Activated naive CD8-positive, alpha-beta T cell treated with anti-CD3 and anti-CD28 coated beads, Interleukin-2, amount 50 U/mL, for 24 hours (primary cell): ENCODE data around the gene CLCN3.
"Not testable (repeated sequence)": the region's sequence is repeated elsewhere in the genome, so short reads cannot be mapped to it uniquely, and the experiment has no call there.

Experiments used
- ATAC-seq: fragments of 150-1000 bp; cut with Tn5 transposase; one replicate; pipeline ENCODE4 v1.10.0; 2021
- DNase-seq: peaks from one replicate; pipeline ENCODE4 v3.0.0; 2021
- H3K27ac Mint-ChIP-seq: one replicate; pipeline ENCODE4 v1.8.0; 2021; ENCODE audit warnings: mild to moderate bottlenecking, mixed read lengths
- H3K27me3 Mint-ChIP-seq: one replicate; pipeline ENCODE4 v1.8.0; 2021; ENCODE audit warnings: mixed read lengths
- H3K36me3 Mint-ChIP-seq: one replicate; pipeline ENCODE4 v1.8.0; 2021; ENCODE audit warnings: low read depth, mixed read lengths
- H3K4me1 Mint-ChIP-seq: one replicate; pipeline ENCODE4 v1.8.0; 2021; ENCODE audit warnings: mixed read lengths
- H3K4me3 Mint-ChIP-seq: one replicate; pipeline ENCODE4 v1.8.0; 2021; ENCODE audit warnings: mild to moderate bottlenecking, moderate library complexity, mixed read lengths
- H3K9me3 Mint-ChIP-seq: one replicate; pipeline ENCODE4 v1.8.0; 2021; ENCODE audit warnings: mixed read lengths

CLCN3 gene

GRCh38 chr4:169619958-169620879 lies at the start of gene CLCN3:
CLCN3 (plus strand) TSS chr4:169620578; CDS start chr4:169635929, 15,351 bp downstream.
- no peaks in the 10 kb centered on the region for H3K27me3 Mint-ChIP-seq
- H3K27ac Mint-ChIP-seq, result peak within 1 kb of the TSS; percentile 100
- H3K4me3 Mint-ChIP-seq, result peak within 1 kb of the TSS; percentile 100
- H3K4me1 Mint-ChIP-seq, result peaks cover 68% of the 10 kb centered on the region
- DNase-seq, result peak; percentile 96
- ATAC-seq, result peak; percentile 87
- H3K9me3 Mint-ChIP-seq, result no peaks in the 10 kb centered on the region
- no peaks in the 10 kb centered on the region for H3K36me3 Mint-ChIP-seq

- not testable (repeated sequence) for H3K27ac Mint-ChIP-seq, H3K9me3 Mint-ChIP-seq, H3K27me3 Mint-ChIP-seq, ATAC-seq, DNase-seq, H3K4me3 Mint-ChIP-seq
- Mint-ChIP-seq H3K4me1 (peaks cover 11% of the 10 kb centered on the region), H3K36me3 (peaks cover 12% of the 10 kb centered on the region)
These were observed 49.4 kb upstream of the CLCN3 start for GRCh38 chr4:169571012-169571411.

- H3K4me3 Mint-ChIP-seq, result no peak overlapping the region
- peaks cover 10% of the 10 kb centered on the region for H3K4me1 Mint-ChIP-seq
- no peaks in the 10 kb centered on the region for H3K27me3 Mint-ChIP-seq
- DNase-seq (no peak), ATAC-seq (no peak)
- H3K36me3 Mint-ChIP-seq, result peaks cover 14% of the 10 kb centered on the region
- no peaks in the 10 kb centered on the region for H3K9me3 Mint-ChIP-seq
- no peak overlapping the region for H3K27ac Mint-ChIP-seq
These were observed 48.9 kb upstream of the CLCN3 start for GRCh38 chr4:169571435-169571834.

GRCh38 chr4:169573889-169574288 lies 46.5 kb upstream of the CLCN3 start:
- Mint-ChIP-seq H3K27ac (no peak overlapping the region), H3K27me3 (no peaks in the 10 kb centered on the region), H3K36me3 (peaks cover 14% of the 10 kb centered on the region), H3K4me1 (peaks cover 8% of the 10 kb centered on the region), H3K4me3 (no peak overlapping the region), H3K9me3 (no peaks in the 10 kb centered on the region)
- DNase-seq (no peak), ATAC-seq (no peak)

- H3K9me3 Mint-ChIP-seq, result no peaks in the 10 kb centered on the region
- no peaks in the 10 kb centered on the region for H3K27me3 Mint-ChIP-seq
- ATAC-seq (no peak), DNase-seq (no peak)
- H3K27ac Mint-ChIP-seq, result no peak overlapping the region
- peaks cover 11% of the 10 kb centered on the region for H3K36me3 Mint-ChIP-seq
- H3K4me3 Mint-ChIP-seq, result no peak overlapping the region
- H3K4me1 Mint-ChIP-seq, result no peaks in the 10 kb centered on the region
These were observed 38.2 kb upstream of the CLCN3 start for GRCh38 chr4:169582203-169582602.

- no peak overlapping the region for H3K4me3 Mint-ChIP-seq
- no peaks in the 10 kb centered on the region for H3K4me1 Mint-ChIP-seq
- H3K36me3 Mint-ChIP-seq, result peaks cover 11% of the 10 kb centered on the region
- H3K27ac Mint-ChIP-seq, result no peak overlapping the region
- DNase-seq (no peak), ATAC-seq (no peak)
- no peaks in the 10 kb centered on the region for H3K27me3 Mint-ChIP-seq
- no peaks in the 10 kb centered on the region for H3K9me3 Mint-ChIP-seq
These were observed 37.7 kb upstream of the CLCN3 start for GRCh38 chr4:169582706-169583105.

GRCh38 chr4:169583563-169583962 lies 36.8 kb upstream of the CLCN3 start:
- no peak for ATAC-seq
- peaks cover 11% of the 10 kb centered on the region for H3K36me3 Mint-ChIP-seq
- H3K4me1 Mint-ChIP-seq, result no peaks in the 10 kb centered on the region
- no peak overlapping the region for H3K27ac Mint-ChIP-seq
- DNase-seq, result no peak
- no peaks in the 10 kb centered on the region for H3K9me3 Mint-ChIP-seq
- H3K4me3 Mint-ChIP-seq, result no peak overlapping the region
- no peaks in the 10 kb centered on the region for H3K27me3 Mint-ChIP-seq

GRCh38 chr4:169593050-169593560 lies 27.3 kb upstream of the CLCN3 start:
- peaks cover 10% of the 10 kb centered on the region for H3K36me3 Mint-ChIP-seq
- no peak for ATAC-seq
- no peak overlapping the region for H3K4me3 Mint-ChIP-seq
- no peaks in the 10 kb centered on the region for H3K4me1 Mint-ChIP-seq
- no peaks in the 10 kb centered on the region for H3K27me3 Mint-ChIP-seq
- H3K9me3 Mint-ChIP-seq, result no peaks in the 10 kb centered on the region
- no peak for DNase-seq
- H3K27ac Mint-ChIP-seq, result no peak overlapping the region

GRCh38 chr4:169594560-169595195 lies 25.7 kb upstream of the CLCN3 start:
- Mint-ChIP-seq H3K27ac (no peak overlapping the region), H3K4me3 (no peak overlapping the region), H3K36me3 (peaks cover 8% of the 10 kb centered on the region), H3K4me1 (no peaks in the 10 kb centered on the region), H3K27me3 (no peaks in the 10 kb centered on the region), H3K9me3 (no peaks in the 10 kb centered on the region)
- ATAC-seq (no peak), DNase-seq (no peak)

GRCh38 chr4:169601016-169601771 lies 19.2 kb upstream of the CLCN3 start:
- Mint-ChIP-seq H3K36me3 (peaks cover 20% of the 10 kb centered on the region), H3K27ac (no peak overlapping the region), H3K9me3 (no peaks in the 10 kb centered on the region), H3K4me1 (peaks cover 22% of the 10 kb centered on the region), H3K27me3 (no peaks in the 10 kb centered on the region), H3K4me3 (no peak overlapping the region)
- DNase-seq (no peak), ATAC-seq (no peak)

- Mint-ChIP-seq H3K36me3 (peaks cover 19% of the 10 kb centered on the region), H3K9me3 (no peaks in the 10 kb centered on the region), H3K4me3 (no peak overlapping the region), H3K27ac (no peak overlapping the region), H3K4me1 (peaks cover 31% of the 10 kb centered on the region), H3K27me3 (no peaks in the 10 kb centered on the region)
- no peak for ATAC-seq
- no peak for DNase-seq
These were observed 17.1 kb upstream of the CLCN3 start for GRCh38 chr4:169603312-169603711.

GRCh38 chr4:169604131-169604900 lies 16.1 kb upstream of the CLCN3 start:
- no peak overlapping the region for H3K4me3 Mint-ChIP-seq
- ATAC-seq (peak; percentile 99), DNase-seq (no peak)
- no peaks in the 10 kb centered on the region for H3K27me3 Mint-ChIP-seq
- H3K4me1 Mint-ChIP-seq, result peaks cover 31% of the 10 kb centered on the region
- H3K9me3 Mint-ChIP-seq, result no peaks in the 10 kb centered on the region
- peak overlapping the region; percentile 61 for H3K27ac Mint-ChIP-seq
- peaks cover 17% of the 10 kb centered on the region for H3K36me3 Mint-ChIP-seq

- no peaks in the 10 kb centered on the region for H3K9me3 Mint-ChIP-seq
- DNase-seq (no peak), ATAC-seq (no peak)
- peaks cover 32% of the 10 kb centered on the region for H3K4me1 Mint-ChIP-seq
- no peaks in the 10 kb centered on the region for H3K27me3 Mint-ChIP-seq
- peak overlapping the region; percentile 61 for H3K27ac Mint-ChIP-seq
- H3K36me3 Mint-ChIP-seq, result peaks cover 16% of the 10 kb centered on the region
- H3K4me3 Mint-ChIP-seq, result no peak overlapping the region
These were observed 15.5 kb upstream of the CLCN3 start for GRCh38 chr4:169604903-169605331.

GRCh38 chr4:169611157-169611556 lies 9.2 kb upstream of the CLCN3 start:
- ATAC-seq (no peak), DNase-seq (no peak)
- Mint-ChIP-seq H3K4me3 (peak overlapping the region; percentile 95), H3K36me3 (peaks cover 4% of the 10 kb centered on the region), H3K4me1 (peaks cover 43% of the 10 kb centered on the region), H3K9me3 (no peaks in the 10 kb centered on the region), H3K27ac (peak overlapping the region; percentile 50), H3K27me3 (no peaks in the 10 kb centered on the region)
